ENCODE results near the gene PIP5K1A. TPM values are rescaled to one million over a fixed set of nuclear protein-coding genes. Genes with fewer than 3 reads are reported as not detected.

The PIP5K1A gene, protein sequence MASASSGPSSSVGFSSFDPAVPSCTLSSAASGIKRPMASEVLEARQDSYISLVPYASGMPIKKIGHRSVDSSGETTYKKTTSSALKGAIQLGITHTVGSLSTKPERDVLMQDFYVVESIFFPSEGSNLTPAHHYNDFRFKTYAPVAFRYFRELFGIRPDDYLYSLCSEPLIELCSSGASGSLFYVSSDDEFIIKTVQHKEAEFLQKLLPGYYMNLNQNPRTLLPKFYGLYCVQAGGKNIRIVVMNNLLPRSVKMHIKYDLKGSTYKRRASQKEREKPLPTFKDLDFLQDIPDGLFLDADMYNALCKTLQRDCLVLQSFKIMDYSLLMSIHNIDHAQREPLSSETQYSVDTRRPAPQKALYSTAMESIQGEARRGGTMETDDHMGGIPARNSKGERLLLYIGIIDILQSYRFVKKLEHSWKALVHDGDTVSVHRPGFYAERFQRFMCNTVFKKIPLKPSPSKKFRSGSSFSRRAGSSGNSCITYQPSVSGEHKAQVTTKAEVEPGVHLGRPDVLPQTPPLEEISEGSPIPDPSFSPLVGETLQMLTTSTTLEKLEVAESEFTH
- total RNA-seq, result 63.2 and 77.7 TPM in 2 replicates

DNA sequence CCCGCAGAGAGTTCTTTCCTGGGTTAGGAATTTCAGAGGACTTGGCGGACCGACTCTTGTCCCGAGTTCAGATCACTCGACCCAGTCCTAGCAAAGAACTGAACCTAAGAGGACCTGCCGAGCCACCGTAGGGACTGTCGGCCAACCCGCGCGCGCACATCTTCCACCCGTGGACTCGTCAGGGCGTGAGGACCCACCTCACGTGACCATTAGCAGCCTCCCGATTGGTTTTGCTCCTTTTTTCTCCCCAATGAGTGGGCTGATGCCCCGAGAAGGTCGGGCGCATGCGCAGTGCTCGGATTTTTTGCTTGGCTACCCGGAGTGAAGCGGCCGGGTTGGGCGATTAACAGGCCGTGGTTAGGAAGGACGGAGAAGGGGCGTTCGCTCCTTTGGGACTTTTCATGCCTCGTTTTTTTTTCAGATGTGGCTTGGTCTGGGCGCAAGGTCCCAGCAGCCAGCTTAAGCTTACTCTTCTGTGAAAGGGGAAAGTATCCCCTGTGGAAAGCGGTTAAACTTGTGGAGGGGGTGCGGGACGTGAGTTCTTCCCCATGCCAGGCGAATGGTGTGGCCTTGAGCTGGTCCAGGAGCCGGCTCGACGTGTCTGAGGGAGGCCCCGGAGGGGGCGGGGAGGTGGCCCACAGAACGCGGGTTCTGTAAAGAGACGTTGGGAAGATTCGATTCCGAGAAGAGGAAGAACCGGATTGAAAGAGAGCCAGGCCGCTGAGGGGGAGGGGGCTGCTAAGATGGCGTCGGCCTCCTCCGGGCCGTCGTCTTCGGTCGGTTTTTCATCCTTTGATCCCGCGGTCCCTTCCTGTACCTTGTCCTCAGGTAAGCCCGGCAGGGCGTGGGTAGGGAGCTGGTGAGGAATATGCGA, at the start of gene PIP5K1A:
Gene PIP5K1A, plus strand, starts transcription at position 299 of the 874 bp plus-strand sequence. Its CDS starts 445 bp downstream, at position 744.
- Mint-ChIP-seq H3K36me3 (ENCODE audit: low read depth) (peaks cover 26% of the 10 kb centered on the region), H3K27ac (peak within 1 kb of the TSS; percentile 98), H3K4me3 (peak within 1 kb of the TSS; percentile 99), H3K4me1 (peaks cover 47% of the 10 kb centered on the region), H3K9me3 (no peaks in the 10 kb centered on the region), H3K27me3 (no peaks in the 10 kb centered on the region)
- TF ChIP-seq CTCF (IDR thresholded peaks at IDR 0.05), result no peak
- intact Hi-C loops (cut with micrococcal nuclease), result loop anchor here (1.0 to 10.0 kb wide), 9 partner anchors 8 to 796 kb away; partner anchors contain the start of genes ARNT, C2CD4D, PI4KB and PSMB4
- ChIA-PET POLR2A (interaction anchor here (0.6 to 1.7 kb wide), 13 partner anchors 9 to 834 kb away, joined by 3 to 29 read pairs (median 4); partner anchors contain the start of genes LYSMD1, PSMD4, RPRD2 and SCNM1), CTCF (no interaction called here)
- DNase-seq (peak; percentile 94), ATAC-seq (ENCODE audit: low read depth) (peak; percentile 93)

DNA sequence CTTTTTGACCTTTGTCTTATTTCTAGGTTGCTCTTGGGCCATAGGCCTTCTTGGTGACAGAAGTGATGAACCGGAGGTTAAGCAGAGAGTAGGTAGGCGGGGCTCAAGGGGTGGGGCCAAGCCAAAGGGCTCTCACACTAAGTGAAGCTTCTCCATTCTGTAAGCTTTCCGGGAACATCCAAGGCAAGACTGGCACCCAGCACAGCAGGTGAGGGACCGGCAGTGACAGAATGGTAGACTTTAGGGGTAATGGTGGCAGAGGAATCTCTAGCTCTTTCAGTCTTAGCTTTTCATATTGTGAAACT, 41.9 kb upstream of the PIP5K1A start, which contains the start of gene TNFAIP8L2:
Gene TNFAIP8L2, plus strand, starts transcription at position 135 of the 305 bp plus-strand sequence. CDS start 2,049 bp downstream, outside the sequence.
- Mint-ChIP-seq H3K4me1 (peaks cover 44% of the 10 kb centered on the region), H3K36me3 (ENCODE audit: low read depth) (peaks cover 20% of the 10 kb centered on the region), H3K27ac (peak within 1 kb of the TSS; percentile 95), H3K4me3 (peak within 1 kb of the TSS; percentile 96), H3K27me3 (no peaks in the 10 kb centered on the region), H3K9me3 (no peaks in the 10 kb centered on the region)
- CTCF ChIA-PET, result interaction anchor here (0.7 to 8.1 kb wide), 12 partner anchors 18 to 184 kb away, joined by 3 to 160 read pairs (median 4); partner anchors contain the start of genes GABPB2, MLLT11 and PSMD4
- ATAC-seq (ENCODE audit: low read depth) (peak; percentile 88), DNase-seq (peak; percentile 58)
- intact Hi-C loops (cut with micrococcal nuclease), result loop anchor here (1.0 to 5.0 kb wide), 6 partner anchors 9 to 149 kb away; partner anchors contain the start of genes LYSMD1, MINDY1, PRUNE1 and SEMA6C
- no peak for TF ChIP-seq CTCF (IDR thresholded peaks at IDR 0.05)
- POLR2A ChIA-PET, result interaction anchor here (0.7 to 3.2 kb wide), 18 partner anchors 9 to 150 kb away, joined by 3 to 22 read pairs (median 6); partner anchors contain the start of genes C1orf56, LYSMD1, MINDY1 and PIP5K1A

DNA sequence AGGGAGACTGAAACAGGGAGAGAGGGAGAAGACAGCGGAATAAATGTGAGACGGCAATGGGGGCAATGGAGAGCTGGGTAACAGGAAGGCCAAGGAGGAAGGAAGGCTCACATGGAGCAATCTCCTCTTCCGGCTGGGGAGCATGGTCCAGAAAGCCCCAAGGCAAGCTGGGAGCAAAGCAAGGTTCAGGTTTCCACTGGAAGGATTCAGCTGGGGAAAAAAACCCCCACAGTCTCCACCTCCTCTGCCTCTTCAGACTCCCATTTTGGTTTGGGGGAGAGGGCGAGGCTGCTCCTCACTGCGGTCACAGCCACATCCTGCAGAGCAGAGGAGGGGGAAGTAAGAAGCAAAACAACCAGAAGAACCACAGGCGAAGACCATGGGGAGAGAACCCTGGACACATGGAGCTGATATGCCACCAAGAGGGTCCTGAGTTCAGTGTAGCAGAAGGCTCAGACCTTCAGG, 41.3 kb upstream of the PIP5K1A start:
- intact Hi-C loops (cut with micrococcal nuclease), result loop anchor here (5.0 kb wide), 1 partner anchor 150 kb away; the partner anchor contains the start of genes MINDY1 and PRUNE1
- peaks cover 25% of the 10 kb centered on the region for H3K36me3 Mint-ChIP-seq (ENCODE audit: low read depth)
- peak overlapping the region; percentile 95 for H3K27ac Mint-ChIP-seq
- H3K9me3 Mint-ChIP-seq, result no peaks in the 10 kb centered on the region
- ChIA-PET CTCF (interaction anchor here (0.7 to 8.1 kb wide), 11 partner anchors 19 to 183 kb away, joined by 3 to 160 read pairs (median 4); partner anchors contain the start of genes GABPB2 and PSMD4), POLR2A (interaction anchor here (0.7 to 3.2 kb wide), 19 partner anchors 9 to 151 kb away, joined by 3 to 22 read pairs (median 5); partner anchors contain the start of genes C1orf56, LYSMD1, MINDY1 and PIP5K1A)
- TF ChIP-seq CTCF (IDR thresholded peaks at IDR 0.05), result no peak
- H3K4me1 Mint-ChIP-seq, result peaks cover 47% of the 10 kb centered on the region
- H3K27me3 Mint-ChIP-seq, result no peaks in the 10 kb centered on the region
- peak; percentile 23 for ATAC-seq (ENCODE audit: low read depth)
- H3K4me3 Mint-ChIP-seq, result peak overlapping the region; percentile 96
- no peak for DNase-seq

GRCh38 chr1:151158326-151158725, 40.0 kb upstream of the PIP5K1A start:
- intact Hi-C loops (cut with micrococcal nuclease), result loop anchor here (5.0 kb wide), 1 partner anchor 151 kb away; the partner anchor contains the start of genes MINDY1 and PRUNE1
- no peak for TF ChIP-seq CTCF (IDR thresholded peaks at IDR 0.05)
- Mint-ChIP-seq H3K4me3 (peak overlapping the region; percentile 96), H3K9me3 (no peaks in the 10 kb centered on the region), H3K27me3 (no peaks in the 10 kb centered on the region), H3K4me1 (peaks cover 49% of the 10 kb centered on the region), H3K27ac (peak overlapping the region; percentile 95), H3K36me3 (ENCODE audit: low read depth) (peaks cover 25% of the 10 kb centered on the region)
- CTCF ChIA-PET, result interaction anchor here (3.0 to 8.1 kb wide), 2 partner anchors 58 to 134 kb away, joined by 17 to 160 read pairs; no protein-coding TSS in a partner anchor
- no peak for DNase-seq
- POLR2A ChIA-PET, result interaction anchor here (0.6 to 3.2 kb wide), 6 partner anchors 8 to 124 kb away, joined by 3 to 22 read pairs (median 6); partner anchors contain the start of genes LYSMD1, SCNM1, VPS72 and ZNF687
- no peak for ATAC-seq (ENCODE audit: low read depth)

Measured in activated B cell treated with CpG ODN at 0.5 μM for 24 hours (primary cell).